ENCODE measurements around the gene CDH4. TPM values are rescaled to one million over a fixed set of nuclear protein-coding genes. Genes with fewer than 3 reads are reported as not detected.
"Not testable (repeated sequence)": the region's sequence is repeated elsewhere in the genome, so short reads cannot be mapped to it uniquely, and the experiment has no call there.

Gene CDH4
- polyA plus RNA-seq, 3 donors: 6.9 to 8.7 (median 7.9) TPM

GRCh38 chr20:61455508-61456215, 203.6 kb downstream of the CDH4 start:
- no peak for DNase-seq (ENCODE audit: extremely low read depth in 1 of 11, low read depth in 9 of 11, low spot score in 4 of 11)

GRCh38 chr20:61457725-61458124, 205.7 kb downstream of the CDH4 start:
- no peak for DNase-seq (ENCODE audit: extremely low read depth in 1 of 11, low read depth in 9 of 11, low spot score in 4 of 11)

DNA sequence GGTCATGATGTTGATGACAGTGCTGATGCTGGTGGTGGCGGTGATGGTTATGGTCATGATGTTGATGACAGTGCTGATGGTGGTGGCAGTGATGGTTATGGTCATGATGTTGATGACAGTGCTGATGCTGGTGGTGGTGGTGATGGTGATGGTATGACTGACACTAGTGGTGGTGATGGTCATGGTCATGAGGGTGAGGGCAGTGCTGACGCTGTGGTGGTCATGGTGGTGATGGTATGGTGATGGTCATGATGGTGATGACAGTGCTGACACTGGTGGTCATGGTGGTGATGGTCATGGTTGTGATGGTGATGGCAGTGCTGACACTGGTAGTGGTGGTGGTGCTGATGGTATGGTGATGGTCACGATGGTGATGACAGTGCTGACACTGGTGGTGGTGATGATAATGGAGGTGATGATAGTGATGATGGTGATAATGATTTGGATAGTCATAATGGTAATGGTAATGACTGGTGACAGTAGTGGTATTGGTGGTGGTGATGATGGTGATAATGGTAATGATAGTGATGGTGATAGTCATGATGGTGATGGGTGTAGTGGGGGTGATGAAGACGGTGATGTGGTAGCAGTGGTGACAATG, 206.2 kb downstream of the CDH4 start:
- no peak for DNase-seq (ENCODE audit: extremely low read depth in 1 of 11, low read depth in 9 of 11, low spot score in 4 of 11)

- DNase-seq (ENCODE audit: extremely low read depth in 1 of 11, low read depth in 9 of 11, low spot score in 4 of 11): no peak
Observed at GRCh38 chr20:61459266-61459665, 207.2 kb downstream of the CDH4 start.

DNA sequence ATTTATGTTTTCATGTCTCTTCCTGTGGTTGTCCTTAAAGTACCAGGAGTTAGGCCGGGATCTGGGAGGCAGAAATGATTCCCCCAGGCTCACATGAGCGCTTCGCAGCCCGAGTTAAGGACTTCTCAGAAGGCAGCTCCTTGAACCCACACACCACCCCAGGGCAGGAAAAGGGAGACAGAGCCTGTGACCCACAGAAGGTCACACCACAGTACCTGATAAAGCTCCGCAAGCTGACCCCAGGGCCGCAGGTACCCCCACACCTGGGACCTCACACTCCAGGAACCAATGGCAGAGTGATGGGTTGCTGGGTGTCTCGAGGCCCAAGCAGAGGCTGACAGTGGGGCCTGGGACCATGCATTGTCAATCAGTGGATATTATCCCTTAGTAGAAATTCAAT, 207.6 kb downstream of the CDH4 start:
- no peak for DNase-seq (ENCODE audit: extremely low read depth in 1 of 11, low read depth in 9 of 11, low spot score in 4 of 11)

DNA sequence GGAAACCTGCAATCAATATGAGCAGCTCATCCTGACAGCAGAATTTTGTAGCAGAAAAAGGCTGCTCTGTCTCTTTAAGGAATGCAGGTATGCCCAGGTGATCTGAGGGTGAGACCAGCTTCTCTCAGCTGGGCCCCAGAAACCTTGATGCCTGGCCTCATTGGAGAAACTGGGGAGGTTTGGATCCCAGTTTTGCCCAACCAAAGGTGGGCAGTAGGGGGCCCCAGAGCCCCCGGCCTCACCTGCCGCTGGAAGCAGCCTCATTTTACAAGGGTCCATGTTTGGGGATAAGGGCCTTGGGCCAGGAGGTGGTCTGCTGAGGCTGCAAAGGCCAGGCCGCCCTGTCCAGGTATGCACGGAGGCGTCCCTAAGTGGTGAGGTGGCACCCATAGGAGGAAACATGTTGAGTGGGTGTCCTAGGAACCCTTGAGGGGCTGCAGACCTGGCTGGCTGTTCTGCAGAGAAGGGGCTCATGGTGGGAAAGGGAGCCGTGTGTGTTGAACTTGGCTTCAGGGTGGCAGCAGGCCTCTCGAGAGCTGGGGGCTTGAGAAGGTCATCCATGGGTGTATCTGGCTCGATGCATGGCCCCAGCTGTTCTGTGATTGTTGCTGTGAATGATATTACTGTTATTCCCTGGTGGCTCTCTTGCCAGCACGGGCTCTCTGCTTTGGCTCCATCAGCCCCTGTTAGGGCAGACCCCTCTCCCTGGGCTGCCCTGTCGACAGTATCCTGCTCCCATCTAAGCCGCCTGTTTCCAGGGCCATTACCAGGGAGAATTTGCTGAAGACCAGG, 208.4 kb downstream of the CDH4 start:
- no peak for DNase-seq (ENCODE audit: extremely low read depth in 1 of 11, low read depth in 9 of 11, low spot score in 4 of 11)

DNA sequence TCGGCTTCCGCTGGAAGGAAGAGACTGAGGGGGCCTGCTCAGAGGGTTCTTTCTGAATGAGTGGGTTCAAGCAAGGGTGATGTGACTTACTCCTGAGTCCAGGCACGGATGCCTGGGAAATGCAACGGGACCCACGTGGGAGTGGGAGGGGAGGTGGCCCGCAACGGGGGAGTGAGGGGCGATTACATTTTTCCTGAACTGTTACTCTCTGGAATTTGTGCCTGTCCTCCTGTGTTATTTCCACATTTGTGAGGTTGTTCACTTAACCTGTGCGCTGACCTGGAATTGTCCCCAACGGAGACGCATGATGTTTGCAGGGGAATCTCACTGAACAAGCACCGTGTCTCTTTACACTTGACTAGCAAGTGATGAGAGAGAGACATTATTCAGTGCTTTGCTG, 209.4 kb downstream of the CDH4 start:
- peak in 8 of 11 donors; percentile 25 to 70 (median 47) for DNase-seq (ENCODE audit: extremely low read depth in 1 of 11, low read depth in 9 of 11, low spot score in 4 of 11)

- DNase-seq (ENCODE audit: extremely low read depth in 1 of 11, low read depth in 9 of 11, low spot score in 4 of 11): no peak
Observed at GRCh38 chr20:61464307-61465303, 212.5 kb downstream of the CDH4 start.

GRCh38 chr20:61475729-61476128, 223.7 kb downstream of the CDH4 start:
- DNase-seq (ENCODE audit: extremely low read depth in 1 of 11, low read depth in 9 of 11, low spot score in 4 of 11): no peak

- no peak for DNase-seq (ENCODE audit: extremely low read depth in 1 of 11, low read depth in 9 of 11, low spot score in 4 of 11)
Observed at GRCh38 chr20:61476956-61477355, 224.9 kb downstream of the CDH4 start.

DNA sequence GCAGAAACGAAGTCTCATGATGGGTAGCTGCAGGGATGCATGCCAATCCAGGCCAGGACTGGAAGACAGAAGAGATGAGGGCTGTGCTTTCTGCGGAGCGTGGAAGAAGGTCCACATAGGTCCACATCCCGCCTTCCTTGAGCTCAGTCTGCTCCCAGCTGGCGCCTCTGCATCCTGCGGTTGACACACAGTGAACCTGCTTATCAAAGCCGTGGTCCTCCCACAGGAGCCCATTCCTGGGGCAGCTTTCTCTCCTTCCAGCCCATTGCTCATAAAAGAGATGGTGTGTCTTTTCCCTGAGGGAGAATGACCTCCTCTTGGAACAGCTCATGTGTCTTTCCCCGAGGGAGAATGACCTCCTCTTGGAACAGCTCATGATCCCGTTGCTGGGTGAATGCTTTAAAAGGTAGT, 225.4 kb downstream of the CDH4 start:
- peak in 4 of 11 donors; percentile 6 to 26 (median 22) for DNase-seq (ENCODE audit: extremely low read depth in 1 of 11, low read depth in 9 of 11, low spot score in 4 of 11)

DNA sequence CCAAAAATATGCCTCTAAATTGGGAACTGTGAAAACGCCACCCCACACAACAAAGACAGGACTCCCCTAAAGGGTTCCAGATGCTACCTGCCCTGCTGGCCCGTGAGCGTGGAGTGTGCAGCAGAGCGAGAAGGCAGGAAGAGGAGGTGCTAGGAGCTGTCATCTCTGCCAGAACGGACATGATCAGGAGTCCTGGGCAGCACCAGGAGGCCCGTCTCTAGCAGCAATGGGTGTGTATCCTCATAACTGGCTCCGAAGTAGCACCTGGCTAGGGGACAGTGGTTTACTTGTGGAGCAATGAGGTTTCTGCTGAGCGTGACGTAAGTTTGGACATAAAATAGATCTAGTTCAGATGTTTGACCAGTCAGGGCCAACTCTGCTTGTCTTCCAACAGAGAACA, 226.0 kb downstream of the CDH4 start:
- DNase-seq (ENCODE audit: extremely low read depth in 1 of 11, low read depth in 9 of 11, low spot score in 4 of 11): no peak

- no peak for DNase-seq (ENCODE audit: extremely low read depth in 1 of 11, low read depth in 9 of 11, low spot score in 4 of 11)
Observed at GRCh38 chr20:61478611-61479305, 226.7 kb downstream of the CDH4 start.

DNA sequence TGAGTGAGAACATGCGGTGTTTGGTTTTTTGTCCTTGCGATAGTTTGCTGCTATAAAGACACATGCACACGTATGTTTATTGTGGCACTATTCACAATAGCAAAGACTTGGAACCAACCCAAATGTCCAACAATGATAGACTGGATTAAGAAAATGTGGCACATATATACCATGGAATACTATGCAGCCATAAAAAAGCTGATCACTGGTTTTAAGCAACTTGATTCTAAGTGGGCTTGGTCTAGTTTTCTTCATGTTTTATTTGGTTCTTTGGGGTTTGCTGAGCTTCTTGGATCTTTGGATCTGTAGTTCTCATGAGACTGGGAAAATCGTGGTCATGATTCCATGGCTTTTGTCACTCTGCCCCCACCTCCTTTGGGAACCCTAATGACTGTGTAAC, 227.4 kb downstream of the CDH4 start:
- not testable (repeated sequence) for DNase-seq (ENCODE audit: extremely low read depth in 1 of 11, low read depth in 9 of 11, low spot score in 4 of 11)

GRCh38 chr20:61480158-61480825, 228.2 kb downstream of the CDH4 start:
- DNase-seq (ENCODE audit: extremely low read depth in 1 of 11, low read depth in 9 of 11, low spot score in 4 of 11): no peak

DNA sequence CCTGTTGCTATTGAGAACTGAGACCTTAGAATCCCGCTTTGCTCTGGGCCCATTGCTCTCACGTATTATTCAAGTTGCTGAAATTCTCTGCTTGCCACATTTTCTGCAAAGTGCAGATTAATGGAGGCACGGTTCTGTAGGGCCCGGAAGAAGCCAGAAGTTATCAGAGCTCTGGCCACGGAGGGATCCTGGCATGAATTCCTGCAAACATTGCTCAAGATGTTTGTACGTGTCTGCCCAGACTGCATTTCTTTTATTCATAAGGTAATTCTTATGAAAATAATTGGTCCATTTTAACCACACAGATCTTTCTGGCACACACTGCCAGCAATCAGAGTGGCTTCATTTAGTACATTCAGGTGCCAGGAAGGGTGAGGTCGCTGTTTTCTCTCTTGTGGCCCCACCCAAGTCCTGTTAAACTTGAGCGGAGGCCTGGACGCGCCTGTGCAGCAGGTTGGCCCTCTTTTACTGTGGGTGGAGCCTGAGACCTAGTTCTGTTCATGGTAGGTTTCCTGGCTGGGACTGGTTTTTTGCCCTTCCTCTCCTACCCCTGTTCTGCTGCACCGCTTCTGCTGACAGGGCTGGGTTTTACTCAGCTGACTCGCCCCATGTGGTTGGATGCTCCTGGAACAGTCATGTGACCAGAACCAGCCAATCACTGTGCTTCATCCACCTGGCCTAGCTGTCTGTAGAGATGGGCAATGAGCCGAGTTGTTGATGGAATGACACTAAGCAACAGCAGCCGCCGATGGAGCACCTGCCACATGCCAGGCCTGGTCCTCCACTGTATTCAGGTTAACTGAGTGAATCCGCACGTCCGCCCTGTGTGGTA, 230.2 kb downstream of the CDH4 start:
- DNase-seq (ENCODE audit: extremely low read depth in 1 of 11, low read depth in 9 of 11, low spot score in 4 of 11): no peak

DNA sequence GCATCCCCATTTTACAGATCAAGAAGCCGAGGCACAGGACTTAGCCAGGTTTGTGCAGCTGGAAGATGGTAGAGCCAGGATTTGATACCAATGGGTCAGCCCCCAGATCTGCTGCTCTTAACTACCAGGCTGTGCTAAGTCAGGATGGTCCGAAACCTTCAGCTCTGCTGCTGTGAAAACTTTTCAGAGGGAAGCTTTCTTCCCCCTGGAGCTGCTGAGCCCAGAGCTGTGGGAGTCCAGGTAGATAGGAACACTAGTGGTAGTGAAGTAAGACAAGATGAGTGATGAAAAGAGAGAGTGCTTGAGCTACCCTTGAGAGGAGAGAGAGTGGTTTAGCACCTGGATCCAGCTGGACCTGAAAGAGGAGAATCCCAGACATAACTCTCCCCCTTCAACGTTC, 230.8 kb downstream of the CDH4 start:
- DNase-seq (ENCODE audit: extremely low read depth in 1 of 11, low read depth in 9 of 11, low spot score in 4 of 11): no peak

All from renal cortex interstitium (tissue), 11 donors.